HUES48 (cell line): ENCODE data around the gene PARD3.
"Not testable (repeated sequence)": the region's sequence is repeated elsewhere in the genome, so short reads cannot be mapped to it uniquely, and the experiment has no call there.

Source experiments
- H3K27ac ChIP-seq: one replicate; pipeline ENCODE4 v1.7.0; 2013; ENCODE audit warnings: low read depth, low read length, inconsistent platforms
- H3K27me3 ChIP-seq: 2 replicates; pipeline ENCODE4 v1.6.1; 2013; ENCODE audit warnings: mild to moderate bottlenecking, low read length; ENCODE audit not compliant: control insufficient read depth, insufficient read depth
- H3K36me3 ChIP-seq: 2 replicates; pipeline ENCODE4 v1.6.1; 2013; ENCODE audit warnings: low read length; ENCODE audit not compliant: control insufficient read depth, insufficient read depth
- H3K4me1 ChIP-seq: 2 replicates; pipeline ENCODE4 v1.6.1; 2013; ENCODE audit warnings: mild to moderate bottlenecking, low read length; ENCODE audit not compliant: control insufficient read depth, insufficient read depth
- H3K4me3 ChIP-seq: 2 replicates; pipeline ENCODE4 v1.5.1; 2013; ENCODE audit warnings: mild to moderate bottlenecking, low read depth, low read length
- H3K9ac ChIP-seq: 2 replicates; pipeline ENCODE4 v1.6.1; 2013; ENCODE audit warnings: mild to moderate bottlenecking, low read depth, low read length, moderate library complexity
- H3K9me3 ChIP-seq: 2 replicates; pipeline ENCODE4 v1.6.1; 2013; ENCODE audit warnings: low read length; ENCODE audit not compliant: control insufficient read depth, insufficient read depth

PARD3 gene

DNA sequence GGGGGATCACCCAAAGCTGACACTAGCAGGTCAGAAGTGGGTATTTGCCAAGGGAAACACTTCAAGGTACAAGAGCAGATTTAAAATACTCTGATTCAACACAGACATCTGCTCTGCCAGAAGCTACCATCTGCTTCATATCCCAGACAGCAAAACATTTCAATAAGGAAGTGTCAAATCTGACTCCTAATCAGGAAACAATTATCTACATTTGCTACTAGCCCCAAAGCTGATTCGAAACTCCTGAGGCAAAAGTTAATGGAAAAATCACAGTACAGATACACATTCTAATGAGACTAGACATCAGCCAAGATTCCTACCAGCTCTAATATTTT, 48.9 kb downstream of the PARD3 start:
- H3K27me3 ChIP-seq, result no peaks in the 10 kb centered on the region
- peaks cover 34% of the 10 kb centered on the region for H3K4me1 ChIP-seq
- H3K36me3 ChIP-seq, result no peaks in the 10 kb centered on the region
- no peak overlapping the region for H3K9ac ChIP-seq
- H3K4me3 ChIP-seq, result no peak overlapping the region
- no peaks in the 10 kb centered on the region for H3K9me3 ChIP-seq
- no peak overlapping the region for H3K27ac ChIP-seq

DNA sequence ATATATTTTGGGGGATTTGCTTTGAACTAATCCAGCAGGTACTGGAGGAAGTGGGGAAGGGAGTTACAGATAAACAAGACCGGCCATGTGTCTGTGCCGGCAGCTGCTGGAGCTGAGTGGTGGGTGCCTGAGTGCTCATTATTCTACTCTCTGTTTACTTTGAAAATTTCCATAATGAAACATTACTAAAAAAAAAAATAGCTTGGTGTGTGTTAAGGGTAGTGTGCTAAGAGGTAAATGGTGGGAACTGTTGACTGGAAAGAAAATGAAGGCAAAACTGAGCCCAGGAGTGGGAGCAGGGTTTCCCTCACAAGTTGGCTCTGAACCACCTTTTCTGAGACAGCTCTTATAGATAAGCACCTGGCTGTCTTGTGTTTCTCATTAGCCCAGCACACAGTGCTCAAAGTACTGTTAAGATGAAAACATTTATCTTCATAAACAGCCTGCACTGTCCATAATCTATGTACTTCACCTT, 50.6 kb downstream of the PARD3 start:
- no peak overlapping the region for H3K4me3 ChIP-seq
- no peak overlapping the region for H3K27ac ChIP-seq
- no peaks in the 10 kb centered on the region for H3K27me3 ChIP-seq
- H3K4me1 ChIP-seq, result peaks cover 34% of the 10 kb centered on the region
- H3K36me3 ChIP-seq, result no peaks in the 10 kb centered on the region
- H3K9ac ChIP-seq, result no peak overlapping the region
- no peaks in the 10 kb centered on the region for H3K9me3 ChIP-seq

DNA sequence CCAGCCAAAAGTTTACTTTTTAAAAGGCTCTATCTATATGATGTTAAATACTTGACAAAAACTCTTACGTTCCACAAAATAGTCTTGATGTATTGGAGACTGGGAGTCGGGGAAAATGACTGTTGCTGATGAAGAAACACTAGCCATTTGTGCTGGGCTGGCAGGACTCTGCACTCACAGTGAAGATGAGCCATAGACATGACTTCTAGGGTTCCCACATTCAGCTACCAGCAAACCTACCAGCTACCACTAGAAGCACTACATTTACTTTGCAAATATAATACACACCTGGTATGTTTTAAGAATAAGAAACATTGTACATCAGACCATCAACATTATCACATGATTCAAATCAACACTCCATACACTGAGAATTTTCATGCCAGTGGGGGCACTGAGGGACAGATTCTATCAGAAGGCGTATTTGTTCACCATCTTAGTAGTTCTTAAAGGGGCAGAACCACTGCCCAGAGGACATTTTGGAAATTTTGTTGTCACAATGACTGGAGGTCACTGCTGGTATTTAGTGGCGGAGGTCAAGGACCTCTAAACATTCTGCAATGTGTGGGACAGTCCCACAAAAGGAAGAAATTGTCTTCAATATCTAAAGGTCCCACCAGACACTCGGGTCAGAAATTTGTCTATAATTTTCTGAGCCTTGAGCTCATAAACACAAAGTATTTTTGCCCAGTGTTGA, 52.3 kb downstream of the PARD3 start:
- no peaks in the 10 kb centered on the region for H3K9me3 ChIP-seq
- H3K4me3 ChIP-seq, result no peak overlapping the region
- no peak overlapping the region for H3K9ac ChIP-seq
- H3K27me3 ChIP-seq, result no peaks in the 10 kb centered on the region
- H3K36me3 ChIP-seq, result no peaks in the 10 kb centered on the region
- H3K4me1 ChIP-seq, result peaks cover 28% of the 10 kb centered on the region
- no peak overlapping the region for H3K27ac ChIP-seq

DNA sequence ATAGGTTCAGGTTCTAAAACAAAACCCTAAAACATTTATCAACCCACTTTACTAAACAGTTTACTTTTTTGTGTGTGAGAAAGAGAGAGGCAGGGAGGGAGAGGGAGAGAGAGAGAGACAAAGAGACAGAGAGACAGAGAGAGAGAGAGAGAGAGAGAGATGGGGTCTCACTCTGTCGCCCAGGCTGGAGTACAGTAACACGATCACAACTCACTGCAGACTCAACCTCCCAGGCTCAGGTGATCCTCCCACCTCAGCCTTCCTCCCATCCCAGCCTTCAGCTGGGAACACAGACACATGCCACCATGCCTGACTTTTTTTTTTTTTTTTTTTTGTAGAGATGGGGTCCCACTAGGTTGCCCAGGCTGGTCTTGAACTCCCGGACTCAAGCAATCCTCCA, 52.9 kb downstream of the PARD3 start:
- Histone ChIP-seq H3K27ac (no peak overlapping the region), H3K4me1 (peaks cover 25% of the 10 kb centered on the region), H3K4me3 (no peak overlapping the region), H3K27me3 (no peaks in the 10 kb centered on the region), H3K9me3 (no peaks in the 10 kb centered on the region), H3K9ac (no peak overlapping the region), H3K36me3 (no peaks in the 10 kb centered on the region)

DNA sequence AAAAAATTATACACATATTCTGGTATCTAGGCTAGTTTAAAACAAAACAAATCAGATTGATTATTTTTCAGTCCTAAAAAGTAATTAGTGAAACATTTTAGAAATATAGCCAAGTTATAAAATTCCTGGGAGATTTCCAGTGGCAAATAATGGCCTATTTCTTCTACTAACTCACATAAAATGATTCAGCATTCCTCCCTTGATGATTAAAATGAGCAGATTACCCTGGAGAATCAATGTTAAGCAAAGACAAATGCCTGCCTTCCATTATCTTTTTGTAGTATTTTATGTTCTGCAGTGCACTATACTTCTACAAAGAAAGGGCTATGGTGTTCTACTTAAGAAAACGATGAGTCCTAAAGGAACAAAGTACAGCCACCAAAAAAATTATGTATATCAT, 53.6 kb downstream of the PARD3 start:
- H3K4me1 ChIP-seq, result peaks cover 18% of the 10 kb centered on the region
- no peak overlapping the region for H3K9ac ChIP-seq
- no peak overlapping the region for H3K27ac ChIP-seq
- H3K36me3 ChIP-seq, result no peaks in the 10 kb centered on the region
- H3K27me3 ChIP-seq, result no peaks in the 10 kb centered on the region
- H3K4me3 ChIP-seq, result no peak overlapping the region
- H3K9me3 ChIP-seq, result no peaks in the 10 kb centered on the region

DNA sequence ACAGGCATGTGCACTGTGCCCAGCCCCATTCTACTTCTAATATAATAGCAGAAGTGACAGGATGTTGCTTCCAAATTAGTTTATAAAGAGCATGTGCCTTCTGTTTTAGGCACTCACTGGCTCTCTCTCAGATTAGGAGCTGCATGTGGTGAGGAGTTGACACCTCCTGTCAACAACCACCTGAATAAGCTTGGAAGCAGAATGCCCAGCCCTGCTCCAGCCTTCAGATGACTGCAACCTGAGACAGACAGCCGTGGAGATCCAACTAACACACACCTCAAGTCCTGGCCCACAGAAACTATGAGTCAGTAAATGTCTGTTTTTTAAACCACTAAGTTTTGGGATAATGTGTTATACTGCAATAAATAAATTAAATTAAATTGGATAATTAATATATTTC, 54.5 kb downstream of the PARD3 start:
- Histone ChIP-seq H3K4me1 (peaks cover 12% of the 10 kb centered on the region), H3K27ac (no peak overlapping the region), H3K27me3 (no peaks in the 10 kb centered on the region), H3K9me3 (no peaks in the 10 kb centered on the region), H3K9ac (no peak overlapping the region), H3K36me3 (no peaks in the 10 kb centered on the region), H3K4me3 (no peak overlapping the region)

DNA sequence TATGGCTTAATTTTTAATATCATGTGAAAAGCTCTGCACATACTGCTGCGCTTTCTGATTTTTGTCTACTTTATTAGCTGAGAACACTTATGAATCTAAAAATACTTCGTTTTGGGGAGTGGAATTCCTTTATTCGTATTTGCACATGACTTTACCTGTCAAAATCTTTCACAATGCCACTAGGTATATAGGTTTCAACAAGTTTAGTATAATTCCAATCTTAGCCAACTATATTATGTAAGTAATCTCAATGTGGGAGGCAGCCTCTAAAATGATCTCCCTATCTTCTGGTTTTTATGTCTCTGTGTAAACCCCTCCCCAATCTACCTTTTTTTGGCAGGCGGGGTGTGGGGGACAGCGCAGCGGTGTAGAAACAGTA, 55.3 kb downstream of the PARD3 start:
- H3K4me1 ChIP-seq, result peaks cover 7% of the 10 kb centered on the region
- H3K27me3 ChIP-seq, result no peaks in the 10 kb centered on the region
- no peak overlapping the region for H3K27ac ChIP-seq
- H3K36me3 ChIP-seq, result no peaks in the 10 kb centered on the region
- H3K9ac ChIP-seq, result no peak overlapping the region
- no peaks in the 10 kb centered on the region for H3K9me3 ChIP-seq
- no peak overlapping the region for H3K4me3 ChIP-seq

DNA sequence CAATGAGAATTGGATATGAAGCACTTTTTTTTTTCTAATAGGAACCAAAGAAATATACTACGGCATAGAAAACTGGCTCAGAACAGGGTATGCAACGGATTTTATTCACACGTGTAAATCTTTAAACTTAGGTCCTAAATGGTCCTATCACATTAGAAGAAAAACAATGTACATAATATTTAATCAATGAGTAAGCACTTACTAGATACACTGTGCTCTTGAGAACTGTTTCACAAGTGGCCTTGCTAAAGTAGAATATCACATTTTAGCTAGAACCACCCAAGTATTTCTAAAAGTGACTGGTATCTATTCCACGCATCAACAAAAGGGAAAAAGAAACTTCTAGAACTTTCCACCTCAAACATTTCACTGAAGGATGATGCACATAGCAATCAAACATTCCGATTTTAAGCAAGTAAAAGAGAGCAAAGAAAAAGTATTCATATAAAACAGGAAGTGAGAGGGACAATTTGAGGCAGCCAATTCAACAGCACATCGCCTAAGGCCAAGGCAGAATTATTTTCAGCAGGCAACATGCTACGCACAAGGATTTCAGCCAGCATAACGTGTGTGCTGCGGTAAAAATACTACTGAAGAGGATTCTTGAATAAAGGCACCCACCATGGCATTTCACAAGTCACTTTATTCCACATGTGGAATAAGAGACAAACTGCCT, 55.8 kb downstream of the PARD3 start:
- H3K36me3 ChIP-seq, result no peaks in the 10 kb centered on the region
- no peak overlapping the region for H3K27ac ChIP-seq
- no peaks in the 10 kb centered on the region for H3K27me3 ChIP-seq
- no peaks in the 10 kb centered on the region for H3K9me3 ChIP-seq
- peaks cover 2% of the 10 kb centered on the region for H3K4me1 ChIP-seq
- H3K4me3 ChIP-seq, result no peak overlapping the region
- no peak overlapping the region for H3K9ac ChIP-seq

DNA sequence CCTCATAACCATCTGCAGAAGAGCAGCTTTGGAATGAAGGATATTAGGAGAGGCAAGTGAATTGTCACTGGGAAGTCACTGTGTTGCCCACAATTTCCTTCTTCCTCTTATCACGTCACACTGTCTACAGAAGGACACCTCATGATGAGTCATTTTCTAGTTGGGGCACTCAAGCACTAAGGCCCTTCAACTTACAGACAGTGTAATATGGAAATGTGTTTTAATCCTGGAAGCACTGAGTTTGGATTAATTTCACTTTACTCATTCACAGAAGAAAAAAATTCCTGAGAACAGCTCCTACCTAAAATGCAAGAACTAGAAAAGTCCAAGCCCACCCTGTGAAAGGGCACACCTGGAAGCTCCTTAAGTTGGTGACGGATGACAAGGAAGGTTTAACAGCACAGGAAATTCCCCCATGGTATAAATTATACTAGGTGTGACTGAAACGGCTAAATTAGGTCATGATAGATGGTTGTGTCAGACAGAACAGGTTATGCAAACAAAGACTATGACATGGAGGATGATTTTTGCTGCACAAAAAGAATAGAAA, 56.6 kb downstream of the PARD3 start:
- no peaks in the 10 kb centered on the region for H3K36me3 ChIP-seq
- H3K9me3 ChIP-seq, result no peaks in the 10 kb centered on the region
- H3K27ac ChIP-seq, result no peak overlapping the region
- no peaks in the 10 kb centered on the region for H3K27me3 ChIP-seq
- H3K9ac ChIP-seq, result no peak overlapping the region
- no peak overlapping the region for H3K4me3 ChIP-seq
- H3K4me1 ChIP-seq, result peaks cover 2% of the 10 kb centered on the region

DNA sequence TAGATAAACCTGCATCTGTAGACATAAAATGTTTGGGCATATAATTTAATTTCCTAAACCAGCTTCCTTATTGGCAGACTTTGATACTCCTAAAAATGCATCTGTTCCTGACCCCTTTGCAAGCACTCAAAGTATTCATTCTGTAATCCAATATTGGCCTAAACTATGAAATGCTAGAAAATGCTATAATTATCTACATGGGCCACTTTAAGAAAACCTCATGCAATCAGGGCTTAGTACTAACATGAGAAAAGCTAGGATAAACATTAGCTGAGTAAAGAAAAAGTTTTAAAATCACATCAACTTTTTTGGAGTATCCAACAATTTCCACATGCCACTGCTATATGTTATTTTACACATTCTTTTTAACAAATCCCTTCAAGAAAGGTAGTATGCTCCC, 57.2 kb downstream of the PARD3 start:
- Histone ChIP-seq H3K9me3 (no peaks in the 10 kb centered on the region), H3K4me1 (peaks cover 8% of the 10 kb centered on the region), H3K27me3 (no peaks in the 10 kb centered on the region), H3K27ac (no peak overlapping the region), H3K36me3 (no peaks in the 10 kb centered on the region), H3K9ac (no peak overlapping the region), H3K4me3 (no peak overlapping the region)

DNA sequence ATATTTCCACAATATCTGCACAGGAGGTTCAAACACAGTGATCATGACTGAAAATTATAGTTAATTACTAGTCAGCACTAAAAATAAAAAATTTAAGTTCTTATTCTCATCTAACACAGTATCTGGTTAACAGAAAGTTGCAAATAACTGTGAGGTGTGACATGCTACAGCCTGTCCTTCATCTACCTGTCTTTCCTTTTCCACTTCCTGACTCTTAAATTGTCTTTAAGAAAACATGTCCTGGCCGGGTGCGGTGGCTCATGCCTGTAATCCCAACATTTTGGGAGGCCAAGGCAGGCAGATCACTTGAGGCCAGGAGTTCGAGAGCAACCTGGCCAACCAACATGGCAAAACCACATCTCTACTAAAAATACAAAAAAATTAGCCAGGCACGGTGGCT, 57.9 kb downstream of the PARD3 start:
- not testable (repeated sequence) for H3K9ac ChIP-seq, H3K36me3 ChIP-seq, H3K27ac ChIP-seq, H3K9me3 ChIP-seq, H3K27me3 ChIP-seq, H3K4me3 ChIP-seq
- peaks cover 13% of the 10 kb centered on the region for H3K4me1 ChIP-seq
